Measurements from ENCODE around the gene KCNQ4. TPM values are rescaled to one million over a fixed set of nuclear protein-coding genes. Genes with fewer than 3 reads are reported as not detected.

Gene KCNQ4
- total RNA-seq, 1 experiment from 2014 or later = 1.6 TPM

- TF ChIP-seq CTCF (IDR thresholded peaks at IDR 0.05; ENCODE audit: insufficient read depth in 1 of 2, low read depth in 1 of 2, low read length in 1 of 2, severe bottlenecking in 1 of 2, unreplicated experiment in 1 of 2) = no peak
- Mint-ChIP-seq H3K36me3 (ENCODE audit: insufficient read depth, unreplicated experiment) (no peaks in the 10 kb centered on the region), H3K4me1 (ENCODE audit: low read depth, unreplicated experiment) (no peaks in the 10 kb centered on the region), H3K9me3 (ENCODE audit: unreplicated experiment) (no peaks in the 10 kb centered on the region), H3K27me3 (ENCODE audit: insufficient read depth, unreplicated experiment) (no peaks in the 10 kb centered on the region), H3K27ac (ENCODE audit: unreplicated experiment) (no peak overlapping the region), H3K4me3 (ENCODE audit: unreplicated experiment) (no peak overlapping the region)
- Histone ChIP-seq H3K4me1 (no peaks in the 10 kb centered on the region), H3K9me3 (no peaks in the 10 kb centered on the region), H3K4me3 (ENCODE audit: low read depth, low read length) (no peak overlapping the region), H3K27me3 (replicated peaks; ENCODE audit: control insufficient read depth, insufficient read depth, low read length) (no peaks in the 10 kb centered on the region), H3K36me3 (ENCODE audit: control insufficient read depth, insufficient read depth, low read length) (no peaks in the 10 kb centered on the region)
- BruUV-seq (replicated peaks) = no TSS peak
- intact Hi-C loops (cut with micrococcal nuclease; ENCODE audit: unreplicated experiment) = no loop called here
- ChIA-PET CTCF (no interaction called here), POLR2A (no interaction called here)
- no peak for DNase-seq
Measured at GRCh38 chr1:40806240-40806639, 22.7 kb downstream of the KCNQ4 start.

GRCh38 chr1:40806731-40807695 lies 23.4 kb downstream of the KCNQ4 start:
- ChIA-PET POLR2A (no interaction called here), CTCF (no interaction called here)

GRCh38 chr1:40808002-40808401 lies 24.4 kb downstream of the KCNQ4 start:
- H3K4me3 Mint-ChIP-seq (ENCODE audit: unreplicated experiment) = no peak overlapping the region
- intact Hi-C loops (cut with micrococcal nuclease; ENCODE audit: unreplicated experiment) = no loop called here
- H3K27me3 Mint-ChIP-seq (ENCODE audit: insufficient read depth, unreplicated experiment) = no peaks in the 10 kb centered on the region
- CTCF ChIA-PET = no interaction called here
- H3K9me3 Mint-ChIP-seq (ENCODE audit: unreplicated experiment) = no peaks in the 10 kb centered on the region
- Histone ChIP-seq H3K9me3 (no peaks in the 10 kb centered on the region), H3K27me3 (replicated peaks; ENCODE audit: control insufficient read depth, insufficient read depth, low read length) (no peaks in the 10 kb centered on the region), H3K4me1 (no peaks in the 10 kb centered on the region), H3K4me3 (ENCODE audit: low read depth, low read length) (no peak overlapping the region), H3K36me3 (ENCODE audit: control insufficient read depth, insufficient read depth, low read length) (no peaks in the 10 kb centered on the region)
- TF ChIP-seq CTCF (IDR thresholded peaks at IDR 0.05; ENCODE audit: insufficient read depth in 1 of 2, low read depth in 1 of 2, low read length in 1 of 2, severe bottlenecking in 1 of 2, unreplicated experiment in 1 of 2) = no peak
- no peaks in the 10 kb centered on the region for H3K4me1 Mint-ChIP-seq (ENCODE audit: low read depth, unreplicated experiment)
- no peak for DNase-seq
- no peaks in the 10 kb centered on the region for H3K36me3 Mint-ChIP-seq (ENCODE audit: insufficient read depth, unreplicated experiment)
- BruUV-seq (replicated peaks) = no TSS peak
- POLR2A ChIA-PET = no interaction called here
- no peak overlapping the region for H3K27ac Mint-ChIP-seq (ENCODE audit: unreplicated experiment)

More at GRCh38 chr1:40806731-40807695, 23.4 kb downstream of the KCNQ4 start:
- Histone ChIP-seq H3K4me1 (no peaks in the 10 kb centered on the region), H3K36me3 (ENCODE audit: control insufficient read depth, insufficient read depth, low read length) (no peaks in the 10 kb centered on the region), H3K9me3 (no peaks in the 10 kb centered on the region), H3K4me3 (ENCODE audit: low read depth, low read length) (no peak overlapping the region), H3K27me3 (replicated peaks; ENCODE audit: control insufficient read depth, insufficient read depth, low read length) (no peaks in the 10 kb centered on the region)
- DNase-seq = no peak
- no peak for TF ChIP-seq CTCF (IDR thresholded peaks at IDR 0.05; ENCODE audit: insufficient read depth in 1 of 2, low read depth in 1 of 2, low read length in 1 of 2, severe bottlenecking in 1 of 2, unreplicated experiment in 1 of 2)
- intact Hi-C loops (cut with micrococcal nuclease; ENCODE audit: unreplicated experiment) = no loop called here
- Mint-ChIP-seq H3K36me3 (ENCODE audit: insufficient read depth, unreplicated experiment) (no peaks in the 10 kb centered on the region), H3K27ac (ENCODE audit: unreplicated experiment) (no peak overlapping the region), H3K9me3 (ENCODE audit: unreplicated experiment) (no peaks in the 10 kb centered on the region), H3K4me1 (ENCODE audit: low read depth, unreplicated experiment) (no peaks in the 10 kb centered on the region), H3K27me3 (ENCODE audit: insufficient read depth, unreplicated experiment) (no peaks in the 10 kb centered on the region), H3K4me3 (ENCODE audit: unreplicated experiment) (no peak overlapping the region)
- no TSS peak for BruUV-seq (replicated peaks)

All from Caco-2 (cell line).